HG02623 (cell line): ENCODE data around the gene TGFBR1.

Experiments
- ATAC-seq: cut with Tn5 transposase; IDR thresholded peaks from one replicate; pipeline ENCODE4 v1.9.1; 2021; ENCODE audit warnings: moderate library complexity; ENCODE audit not compliant: unreplicated experiment

The TGFBR1 gene

DNA sequence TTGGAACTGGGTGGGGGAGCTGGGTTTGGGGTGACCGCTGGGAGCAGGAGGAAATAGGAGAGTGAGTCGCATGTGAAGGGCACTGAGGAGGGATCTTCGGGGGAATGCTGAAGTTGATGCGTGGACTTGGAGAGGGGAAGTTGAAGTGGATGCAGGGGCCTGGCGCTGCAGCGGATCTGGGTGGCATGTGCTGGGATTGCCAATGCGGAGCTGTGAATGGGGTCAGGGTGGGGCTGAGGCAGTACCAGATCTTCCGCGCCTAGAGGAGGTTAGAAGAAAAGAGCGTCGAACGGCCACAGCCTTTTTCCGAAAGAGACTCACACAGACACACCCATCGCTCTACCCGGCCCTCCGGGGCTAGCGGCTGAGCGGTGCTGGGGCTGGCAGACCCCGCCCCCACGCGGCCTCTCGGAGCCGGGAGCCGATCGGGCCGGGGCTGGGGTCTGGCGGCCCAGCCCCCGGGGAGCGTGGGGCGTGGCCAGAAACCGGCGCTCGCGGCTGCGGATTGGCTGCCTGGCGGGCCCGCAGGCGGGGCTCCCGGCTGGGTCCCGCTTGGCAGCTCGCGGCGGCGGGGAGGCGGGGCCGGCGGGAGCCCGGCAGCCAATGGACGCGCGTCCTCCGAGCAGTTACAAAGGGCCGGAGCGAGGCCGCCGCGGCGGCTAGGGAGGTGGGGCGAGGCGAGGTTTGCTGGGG, at the start of gene TGFBR1:
TSS of gene TGFBR1 (plus strand) at position 655 of the 693 bp plus-strand sequence. CDS start 93 bp downstream, outside the sequence.
- peak; percentile 87 for ATAC-seq

DNA sequence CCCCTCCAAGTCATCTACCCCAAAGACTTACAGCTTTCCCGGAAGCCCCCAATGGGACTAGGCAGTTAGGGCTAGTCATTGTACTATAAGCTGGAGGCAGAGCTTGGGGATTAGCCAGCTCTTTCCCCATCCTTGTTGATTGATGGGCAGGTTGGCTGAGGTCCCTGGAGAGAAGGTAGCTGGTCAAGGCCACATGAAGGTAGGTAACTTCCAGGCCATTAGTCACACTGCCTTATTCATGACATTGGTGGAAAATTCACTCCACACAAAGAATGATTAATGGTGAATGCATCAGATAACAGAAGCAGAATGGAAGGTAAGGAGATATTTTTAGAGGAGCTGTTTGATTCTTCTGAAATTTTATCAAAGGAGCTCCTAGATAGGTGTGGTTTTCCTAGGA, 49.5 kb upstream of the TGFBR1 start:
- no peak for ATAC-seq

DNA sequence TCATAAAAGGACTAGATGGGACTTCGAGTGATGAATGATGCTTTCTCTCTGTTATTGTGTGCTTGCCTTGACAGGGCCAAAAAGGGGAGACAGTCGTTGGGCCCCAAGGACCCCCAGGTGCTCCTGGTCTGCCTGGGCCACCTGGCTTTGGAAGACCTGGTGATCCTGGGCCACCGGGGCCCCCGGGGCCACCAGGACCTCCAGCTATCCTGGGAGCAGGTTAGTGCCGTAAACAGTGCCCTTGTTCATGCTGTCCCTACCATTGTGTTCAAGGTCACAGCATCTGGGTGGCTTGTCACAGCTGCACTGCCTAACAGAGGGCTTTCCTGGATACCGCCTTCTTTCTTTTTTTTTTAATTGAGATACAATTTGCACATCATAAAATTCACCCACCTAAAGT, 48.7 kb upstream of the TGFBR1 start:
- ATAC-seq = no peak

GRCh38 chr9:99056886-99057664, 47.8 kb upstream of the TGFBR1 start:
- ATAC-seq = no peak

DNA sequence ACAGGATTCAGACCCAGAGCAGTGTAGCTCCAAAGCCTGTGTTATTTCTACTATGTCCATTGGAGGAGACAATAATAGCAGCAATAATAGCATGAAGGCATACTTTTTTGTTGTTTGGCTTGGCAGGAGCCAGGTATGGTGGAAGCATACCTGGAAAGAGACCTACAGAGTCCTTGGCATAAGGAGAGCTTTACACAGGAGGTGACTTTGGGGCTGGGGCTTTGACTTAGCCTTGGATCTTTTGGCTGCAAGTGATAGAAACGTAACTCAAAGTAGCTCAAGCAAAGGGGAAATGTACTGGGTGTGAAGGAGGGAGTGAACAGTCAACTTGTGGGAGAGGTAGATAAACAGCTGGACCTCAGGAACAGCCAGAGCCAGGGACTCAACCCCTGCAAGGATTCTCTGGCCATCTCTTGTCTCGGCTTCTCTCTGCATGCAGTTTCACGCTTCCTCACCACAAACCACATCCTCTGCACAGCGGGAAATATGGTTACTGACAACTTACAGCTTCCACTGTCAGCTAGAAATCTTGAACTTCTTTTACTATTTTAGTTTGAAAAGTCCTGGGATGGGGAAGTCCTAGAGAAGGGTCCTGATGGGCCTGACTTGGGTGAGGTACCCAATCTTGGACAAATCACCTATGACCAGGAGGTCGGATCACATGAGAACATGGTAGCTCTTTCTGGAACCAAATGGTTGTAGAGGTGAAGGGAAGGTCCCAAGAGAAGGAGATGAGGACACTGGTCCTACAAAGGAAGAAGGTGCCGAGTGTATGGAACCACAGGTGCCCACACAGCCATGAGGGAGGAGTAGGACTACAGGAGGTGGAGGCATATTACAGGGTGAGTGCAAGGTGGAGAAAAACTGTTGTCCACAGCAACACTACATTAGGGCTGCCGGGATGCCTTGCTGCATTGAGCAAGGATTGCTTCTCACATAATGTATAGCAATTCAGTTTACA, 47.0 kb upstream of the TGFBR1 start:
- peak; percentile 72 for ATAC-seq

- peak; percentile 73 for ATAC-seq
These were observed 45.7 kb upstream of the TGFBR1 start for GRCh38 chr9:99058964-99059921.

DNA sequence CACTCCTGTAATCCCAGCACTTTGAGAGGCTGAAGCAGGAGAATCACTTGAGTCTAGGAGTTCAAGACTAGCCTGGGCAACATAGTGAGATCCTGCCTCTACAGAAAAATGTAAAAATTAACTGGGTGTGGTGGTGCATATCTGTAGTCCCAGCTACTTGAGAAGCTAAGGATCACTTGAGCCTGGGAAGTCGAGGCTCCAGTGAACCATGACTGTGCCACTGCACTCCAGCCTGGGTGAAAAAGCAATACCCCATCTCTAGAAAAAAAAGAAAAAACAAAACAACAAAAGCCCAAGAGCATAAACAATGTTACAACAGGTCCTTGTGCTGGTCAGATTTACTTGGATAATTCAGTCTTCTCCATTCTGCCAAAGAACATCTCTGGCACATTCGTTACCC, 44.3 kb upstream of the TGFBR1 start:
- ATAC-seq = no peak

DNA sequence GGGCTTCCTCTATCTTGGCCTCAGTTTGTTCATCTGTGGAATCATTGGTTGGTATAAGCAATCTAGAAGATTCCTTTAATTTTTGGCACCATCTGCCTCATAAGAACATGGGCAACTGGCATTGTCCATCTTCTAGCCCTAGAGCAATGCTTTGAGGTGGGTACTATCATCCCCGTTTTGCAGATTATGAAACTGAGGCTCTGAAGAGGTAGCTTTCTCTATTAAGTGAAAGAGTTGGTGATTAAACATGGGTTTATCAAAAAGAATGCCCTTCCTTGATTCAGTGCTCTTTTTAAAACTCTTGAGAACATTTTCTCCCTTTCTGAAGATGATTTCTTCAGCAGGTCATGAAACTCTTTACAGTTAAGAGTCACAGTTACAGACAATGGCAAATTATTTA, 42.4 kb upstream of the TGFBR1 start:
- ATAC-seq = no peak

GRCh38 chr9:99063522-99063921, 41.4 kb upstream of the TGFBR1 start:
- ATAC-seq = no peak

- no peak for ATAC-seq
These were observed 38.3 kb upstream of the TGFBR1 start for GRCh38 chr9:99066571-99066970.

- ATAC-seq = no peak
These were observed 35.8 kb upstream of the TGFBR1 start for GRCh38 chr9:99069075-99069474.

- ATAC-seq = no peak
These were observed 35.4 kb upstream of the TGFBR1 start for GRCh38 chr9:99069546-99069945.

GRCh38 chr9:99070681-99071080, 34.2 kb upstream of the TGFBR1 start:
- no peak for ATAC-seq

GRCh38 chr9:99071313-99072039, 33.4 kb upstream of the TGFBR1 start:
- ATAC-seq = no peak

DNA sequence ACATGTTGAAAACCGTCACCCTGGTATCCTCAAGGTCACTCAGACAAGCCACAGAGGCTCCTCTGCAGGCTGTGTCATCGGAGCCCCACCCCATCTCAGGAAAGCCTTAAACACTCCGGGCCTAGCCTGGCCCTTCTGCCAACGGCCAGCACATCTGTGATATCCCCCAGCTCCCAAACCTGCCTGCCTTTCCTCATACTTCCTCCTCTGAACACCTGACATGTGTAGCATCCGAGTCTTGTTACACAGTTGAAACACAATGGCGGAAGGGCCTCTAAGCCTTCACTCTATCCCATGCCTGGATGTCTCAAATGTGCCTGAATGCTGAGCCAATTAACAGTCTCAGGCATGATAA, 32.9 kb upstream of the TGFBR1 start:
- ATAC-seq = no peak

DNA sequence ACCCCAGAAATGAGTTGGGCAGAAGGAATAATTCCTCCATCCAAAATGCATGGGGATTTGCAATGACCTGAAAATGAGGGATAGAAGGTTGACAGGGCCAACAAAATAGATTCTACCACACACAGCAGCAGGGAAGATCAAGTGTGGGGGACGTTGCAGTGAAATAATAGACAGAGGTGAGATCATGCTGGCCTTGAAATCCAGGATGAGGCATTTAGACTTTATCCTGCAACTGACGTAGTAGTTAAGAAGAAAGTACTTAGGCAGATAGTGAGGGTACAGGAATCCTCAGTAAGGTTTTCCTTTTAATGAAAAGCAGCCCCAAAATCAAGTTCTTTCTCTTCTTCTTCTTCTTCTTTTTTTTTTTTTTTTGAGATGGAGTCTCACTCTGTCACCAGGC, 31.6 kb upstream of the TGFBR1 start:
- no peak for ATAC-seq

- no peak for ATAC-seq
These were observed 30.7 kb upstream of the TGFBR1 start for GRCh38 chr9:99073985-99074901.

- no peak for ATAC-seq
These were observed 30.0 kb upstream of the TGFBR1 start for GRCh38 chr9:99074902-99075245.
